ENCODE results near the gene PYGL.
"Not testable (repeated sequence)": the region's sequence is repeated elsewhere in the genome, so short reads cannot be mapped to it uniquely, and the experiment has no call there.

Gene PYGL

GRCh38 chr14:50926851-50927386 lies 17.4 kb downstream of the PYGL start:
- no peak for DNase-seq (ENCODE audit: low spot score)

GRCh38 chr14:50924843-50925242 lies 19.4 kb downstream of the PYGL start:
- DNase-seq (ENCODE audit: low spot score), result no peak

- DNase-seq (ENCODE audit: low spot score), result no peak
These were observed 20.0 kb downstream of the PYGL start for GRCh38 chr14:50924236-50924635.

- no peak for DNase-seq (ENCODE audit: low spot score)
These were observed 21.5 kb downstream of the PYGL start for GRCh38 chr14:50922803-50923202.

- DNase-seq (ENCODE audit: low spot score), result no peak
These were observed 23.6 kb downstream of the PYGL start for GRCh38 chr14:50920482-50921230.

GRCh38 chr14:50919524-50919923 lies 24.8 kb downstream of the PYGL start:
- not testable (repeated sequence) for DNase-seq (ENCODE audit: low spot score)

- DNase-seq (ENCODE audit: low spot score), result no peak
These were observed 26.8 kb downstream of the PYGL start for GRCh38 chr14:50917449-50917848.

- no peak for DNase-seq (ENCODE audit: low spot score)
These were observed 33.5 kb downstream of the PYGL start for GRCh38 chr14:50910495-50911420.

GRCh38 chr14:50906326-50907065 lies 37.8 kb downstream of the PYGL start:
- DNase-seq (ENCODE audit: low spot score), result no peak

GRCh38 chr14:50904719-50905118 lies 39.6 kb downstream of the PYGL start:
- no peak for DNase-seq (ENCODE audit: low spot score)

- no peak for DNase-seq (ENCODE audit: low spot score)
These were observed 42.9 kb downstream of the PYGL start for GRCh38 chr14:50901361-50901760.

- no peak for DNase-seq (ENCODE audit: low spot score)
These were observed 46.6 kb downstream of the PYGL start for GRCh38 chr14:50897658-50898175.

- DNase-seq (ENCODE audit: low spot score), result not testable (repeated sequence)
These were observed 47.3 kb downstream of the PYGL start for GRCh38 chr14:50897005-50897404.

- DNase-seq (ENCODE audit: low spot score), result not testable (repeated sequence)
These were observed 47.9 kb downstream of the PYGL start for GRCh38 chr14:50896421-50896820.

- DNase-seq (ENCODE audit: low spot score), result no peak
These were observed 52.0 kb downstream of the PYGL start for GRCh38 chr14:50892255-50892654.

- DNase-seq (ENCODE audit: low spot score), result no peak
These were observed 56.8 kb downstream of the PYGL start for GRCh38 chr14:50887476-50887875.

- no peak for DNase-seq (ENCODE audit: low spot score)
These were observed 60.5 kb downstream of the PYGL start for GRCh38 chr14:50883827-50884197.

- no peak for DNase-seq (ENCODE audit: low spot score)
These were observed 61.1 kb downstream of the PYGL start for GRCh38 chr14:50882932-50883826.

GRCh38 chr14:50875359-50876070 lies 68.8 kb downstream of the PYGL start:
- DNase-seq (ENCODE audit: low spot score), result peak; percentile 66

GRCh38 chr14:50874757-50875156 lies 69.5 kb downstream of the PYGL start:
- no peak for DNase-seq (ENCODE audit: low spot score)

All from CD4-positive, alpha-beta T cell treated with Interleukin-2 at 100 ng/mL for 4 hours (primary cell).